ENCODE data around the gene PAPLN. TPM values are rescaled to one million over a fixed set of nuclear protein-coding genes. Genes with fewer than 3 reads are reported as not detected.

PAPLN gene
- total RNA-seq, 1 experiment from 2014 or later: 9.6 TPM

DNA sequence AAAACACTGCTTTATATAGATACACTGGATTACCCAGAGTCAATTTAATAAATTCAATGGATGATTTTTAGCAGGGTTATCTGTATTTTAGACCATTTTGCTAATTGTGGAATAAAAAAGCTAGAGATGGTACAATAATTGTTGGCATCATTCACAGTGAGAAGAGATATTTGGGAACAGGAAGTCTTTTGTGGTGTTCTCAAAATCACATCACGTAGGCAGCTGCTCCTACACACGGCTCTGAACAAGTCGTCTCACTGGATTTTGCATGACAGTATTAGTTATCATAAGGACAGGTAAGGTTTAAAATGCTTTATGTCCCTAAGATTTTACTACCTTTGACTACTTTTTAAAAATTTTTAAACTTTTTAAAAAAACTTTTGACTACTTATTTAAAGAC, 52.0 kb downstream of the PAPLN start:
- ATAC-seq: no peak
- CTCF ChIA-PET: no interaction called here

More for the DNA sequence above, 52.0 kb downstream of the PAPLN start:
- Histone ChIP-seq H3K4me3 (replicated peaks in 1 of 2; ENCODE audit: low read depth in 1 of 2, low read length in 2 of 2) (no peak overlapping the region), H3K4me1 (ENCODE audit: control insufficient read depth in 1 of 2, insufficient read depth in 2 of 2, low read length in 2 of 2) (no peaks in the 10 kb centered on the region), H3K27me3 (ENCODE audit: insufficient read depth, low read length) (no peaks in the 10 kb centered on the region), H3K36me3 (ENCODE audit: control insufficient read depth in 1 of 2, insufficient read depth in 2 of 2, low read length in 2 of 2) (peaks cover 0 to 4% of the 10 kb centered on the region in 2 experiments; a peak in 2 of 4 replicates), H3K79me2 (ENCODE audit: insufficient read depth, low read length) (no peaks in the 10 kb centered on the region), H3K9ac (ENCODE audit: low read length) (no peak overlapping the region), H3K4me2 (ENCODE audit: low read length) (no peak overlapping the region), H4K20me1 (ENCODE audit: insufficient read depth) (no peaks in the 10 kb centered on the region), H3K9me3 (ENCODE audit: control insufficient read depth in 1 of 2, insufficient read depth in 1 of 2, low read depth in 1 of 2, low read length in 2 of 2) (no peaks in the 10 kb centered on the region), H3K9me2 (ENCODE audit: insufficient read depth) (no peaks in the 10 kb centered on the region), H2AFZ (ENCODE audit: low read depth, low read length, poor library complexity, severe bottlenecking) (no peak overlapping the region), H3K27ac (ENCODE audit: low read depth, low read length) (no peak overlapping the region)
- RAD21 ChIA-PET (ENCODE audit: low non-redundant PET in 1 of 2, low total read pairs in 2 of 2, uncharacterized antibody in 2 of 2, unreplicated experiment in 2 of 2): no interaction called here
- TF ChIP-seq, protein P1, sequence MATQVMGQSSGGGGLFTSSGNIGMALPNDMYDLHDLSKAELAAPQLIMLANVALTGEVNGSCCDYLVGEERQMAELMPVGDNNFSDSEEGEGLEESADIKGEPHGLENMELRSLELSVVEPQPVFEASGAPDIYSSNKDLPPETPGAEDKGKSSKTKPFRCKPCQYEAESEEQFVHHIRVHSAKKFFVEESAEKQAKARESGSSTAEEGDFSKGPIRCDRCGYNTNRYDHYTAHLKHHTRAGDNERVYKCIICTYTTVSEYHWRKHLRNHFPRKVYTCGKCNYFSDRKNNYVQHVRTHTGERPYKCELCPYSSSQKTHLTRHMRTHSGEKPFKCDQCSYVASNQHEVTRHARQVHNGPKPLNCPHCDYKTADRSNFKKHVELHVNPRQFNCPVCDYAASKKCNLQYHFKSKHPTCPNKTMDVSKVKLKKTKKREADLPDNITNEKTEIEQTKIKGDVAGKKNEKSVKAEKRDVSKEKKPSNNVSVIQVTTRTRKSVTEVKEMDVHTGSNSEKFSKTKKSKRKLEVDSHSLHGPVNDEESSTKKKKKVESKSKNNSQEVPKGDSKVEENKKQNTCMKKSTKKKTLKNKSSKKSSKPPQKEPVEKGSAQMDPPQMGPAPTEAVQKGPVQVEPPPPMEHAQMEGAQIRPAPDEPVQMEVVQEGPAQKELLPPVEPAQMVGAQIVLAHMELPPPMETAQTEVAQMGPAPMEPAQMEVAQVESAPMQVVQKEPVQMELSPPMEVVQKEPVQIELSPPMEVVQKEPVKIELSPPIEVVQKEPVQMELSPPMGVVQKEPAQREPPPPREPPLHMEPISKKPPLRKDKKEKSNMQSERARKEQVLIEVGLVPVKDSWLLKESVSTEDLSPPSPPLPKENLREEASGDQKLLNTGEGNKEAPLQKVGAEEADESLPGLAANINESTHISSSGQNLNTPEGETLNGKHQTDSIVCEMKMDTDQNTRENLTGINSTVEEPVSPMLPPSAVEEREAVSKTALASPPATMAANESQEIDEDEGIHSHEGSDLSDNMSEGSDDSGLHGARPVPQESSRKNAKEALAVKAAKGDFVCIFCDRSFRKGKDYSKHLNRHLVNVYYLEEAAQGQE (IDR thresholded peaks at IDR 0.05; ENCODE audit: low read depth): no peak
- TF ChIP-seq, protein P2, sequence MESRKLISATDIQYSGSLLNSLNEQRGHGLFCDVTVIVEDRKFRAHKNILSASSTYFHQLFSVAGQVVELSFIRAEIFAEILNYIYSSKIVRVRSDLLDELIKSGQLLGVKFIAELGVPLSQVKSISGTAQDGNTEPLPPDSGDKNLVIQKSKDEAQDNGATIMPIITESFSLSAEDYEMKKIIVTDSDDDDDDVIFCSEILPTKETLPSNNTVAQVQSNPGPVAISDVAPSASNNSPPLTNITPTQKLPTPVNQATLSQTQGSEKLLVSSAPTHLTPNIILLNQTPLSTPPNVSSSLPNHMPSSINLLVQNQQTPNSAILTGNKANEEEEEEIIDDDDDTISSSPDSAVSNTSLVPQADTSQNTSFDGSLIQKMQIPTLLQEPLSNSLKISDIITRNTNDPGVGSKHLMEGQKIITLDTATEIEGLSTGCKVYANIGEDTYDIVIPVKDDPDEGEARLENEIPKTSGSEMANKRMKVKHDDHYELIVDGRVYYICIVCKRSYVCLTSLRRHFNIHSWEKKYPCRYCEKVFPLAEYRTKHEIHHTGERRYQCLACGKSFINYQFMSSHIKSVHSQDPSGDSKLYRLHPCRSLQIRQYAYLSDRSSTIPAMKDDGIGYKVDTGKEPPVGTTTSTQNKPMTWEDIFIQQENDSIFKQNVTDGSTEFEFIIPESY (IDR thresholded peaks at IDR 0.05; ENCODE audit: extremely low read depth, insufficient replicate concordance, low read length): no peak
- TF ChIP-seq TCF7L2 (IDR thresholded peaks at IDR 0.05; ENCODE audit: borderline replicate concordance, extremely low read depth, insufficient read depth, insufficient read length) (no peak), JUND (IDR thresholded peaks at IDR 0.05) (no peak), FOSL1 (IDR thresholded peaks at IDR 0.05; ENCODE audit: low read depth) (no peak), SRF (IDR thresholded peaks at IDR 0.05; ENCODE audit: low read depth) (no peak), EZH2 (IDR thresholded peaks at IDR 0.05) (no peak), POLR2AphosphoS5 (IDR thresholded peaks at IDR 0.05; ENCODE audit: low read depth, low read length) (no peak), ZNF274 (IDR thresholded peaks at IDR 0.05; ENCODE audit: low read depth, low read length) (no peak), POLR2A (IDR thresholded peaks at IDR 0.05; ENCODE audit: borderline replicate concordance, extremely low read depth, insufficient read depth, insufficient read length) (no peak), SIN3A (IDR thresholded peaks at IDR 0.05; ENCODE audit: low read depth) (no peak)
- TF ChIP-seq, protein P3, sequence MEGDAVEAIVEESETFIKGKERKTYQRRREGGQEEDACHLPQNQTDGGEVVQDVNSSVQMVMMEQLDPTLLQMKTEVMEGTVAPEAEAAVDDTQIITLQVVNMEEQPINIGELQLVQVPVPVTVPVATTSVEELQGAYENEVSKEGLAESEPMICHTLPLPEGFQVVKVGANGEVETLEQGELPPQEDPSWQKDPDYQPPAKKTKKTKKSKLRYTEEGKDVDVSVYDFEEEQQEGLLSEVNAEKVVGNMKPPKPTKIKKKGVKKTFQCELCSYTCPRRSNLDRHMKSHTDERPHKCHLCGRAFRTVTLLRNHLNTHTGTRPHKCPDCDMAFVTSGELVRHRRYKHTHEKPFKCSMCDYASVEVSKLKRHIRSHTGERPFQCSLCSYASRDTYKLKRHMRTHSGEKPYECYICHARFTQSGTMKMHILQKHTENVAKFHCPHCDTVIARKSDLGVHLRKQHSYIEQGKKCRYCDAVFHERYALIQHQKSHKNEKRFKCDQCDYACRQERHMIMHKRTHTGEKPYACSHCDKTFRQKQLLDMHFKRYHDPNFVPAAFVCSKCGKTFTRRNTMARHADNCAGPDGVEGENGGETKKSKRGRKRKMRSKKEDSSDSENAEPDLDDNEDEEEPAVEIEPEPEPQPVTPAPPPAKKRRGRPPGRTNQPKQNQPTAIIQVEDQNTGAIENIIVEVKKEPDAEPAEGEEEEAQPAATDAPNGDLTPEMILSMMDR (IDR thresholded peaks at IDR 0.05 in 2 of 3, conservative IDR thresholded peaks at IDR 0.05 in 1 of 3; ENCODE audit: borderline replicate concordance in 1 of 3, insufficient read depth in 1 of 3, low read depth in 2 of 3, low read length in 2 of 3): no peak
- TF ChIP-seq, protein P4, sequence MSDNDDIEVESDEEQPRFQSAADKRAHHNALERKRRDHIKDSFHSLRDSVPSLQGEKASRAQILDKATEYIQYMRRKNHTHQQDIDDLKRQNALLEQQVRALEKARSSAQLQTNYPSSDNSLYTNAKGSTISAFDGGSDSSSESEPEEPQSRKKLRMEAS (IDR thresholded peaks at IDR 0.05): no peak
- POLR2A ChIA-PET: no interaction called here
- no TSS peak for BruUV-seq (replicated peaks)
- DNase-seq (ENCODE audit: low read depth, low spot score): no peak
- intact Hi-C loops (cut with micrococcal nuclease): no loop called here
